OCI-LY3 (cell line): Measurements from ENCODE around the gene ASAH2B.

ENCODE experiments used
- H2AFZ ChIP-seq: fragments of 200-600, 300-600 bp; shearing (Covaris generic); 2 replicates; pipeline ENCODE4 v1.6.0; 2014; ENCODE audit warnings: antibody characterized with exemption, low read depth, low read length
- H3K27ac ChIP-seq: fragments of 200-600, 300-600 bp; sonication (generic); 2 replicates; pipeline ENCODE4 v1.5.1; 2014; ENCODE audit warnings: mild to moderate bottlenecking, low read length, moderate library complexity, mixed read lengths
- H3K27me3 ChIP-seq: fragments of 200-600, 300-600 bp; sonication (generic); 2 replicates; pipeline ENCODE4 v1.6.1; 2014; ENCODE audit warnings: low read depth, low read length, mixed read lengths
- H3K36me3 ChIP-seq: fragments of 200-600, 300-600 bp; sonication (generic); replicated peaks from 2 replicates; pipeline ENCODE3; 2014; ENCODE audit warnings: low read depth, low read length, mixed read lengths
- H3K4me1 ChIP-seq: fragments of 300-600, 200-600 bp; sonication (generic); 2 replicates; pipeline ENCODE4 v1.6.1; 2014; ENCODE audit warnings: low read length, mixed read lengths
- H3K4me2 ChIP-seq: fragments of 200-600, 300-600 bp; sonication (generic); 2 replicates; pipeline ENCODE4 v1.6.1; 2014; ENCODE audit warnings: low read length, mixed read lengths
- H3K4me3 ChIP-seq: fragments of 300-600, 200-600 bp; sonication (generic); 2 replicates; pipeline ENCODE4 v1.5.1; 2014; ENCODE audit warnings: antibody characterized with exemption, mild to moderate bottlenecking, low read length, moderate library complexity
- H3K79me2 ChIP-seq: fragments of 300-600, 200-600 bp; shearing (Covaris generic); 2 replicates; pipeline ENCODE4 v1.6.1; 2014; ENCODE audit warnings: mild to moderate bottlenecking, low read length, mixed read lengths
- H3K9ac ChIP-seq: fragments of 300-600, 200-600 bp; shearing (Covaris generic); 2 replicates; pipeline ENCODE4 v1.6.0; 2014; ENCODE audit warnings: mild to moderate bottlenecking, low read length, moderate library complexity
- H3K9me3 ChIP-seq: fragments of 200-600, 300-600 bp; shearing (Covaris generic); 2 replicates; pipeline ENCODE4 v1.6.1; 2014; ENCODE audit warnings: low read length, mixed read lengths; ENCODE audit not compliant: insufficient read depth
- H4K20me1 ChIP-seq: fragments of 200-600, 300-600 bp; sonication (generic); 2 replicates; pipeline ENCODE4 v1.6.1; 2016; ENCODE audit warnings: low read length, mixed read lengths; ENCODE audit not compliant: insufficient read depth
- CTCF ChIP-seq: fragments of 200-600, 300-600 bp; sonication (generic); IDR thresholded peaks from 2 replicates; pipeline ENCODE4 v1.5.1; 2014; ENCODE audit warnings: antibody characterized with exemption, low read length, low read depth
- EZH2phosphoT487 ChIP-seq: fragments of 200-600 bp; shearing (Covaris generic); IDR thresholded peaks from 2 replicates; pipeline ENCODE4 v1.6.1; 2018; ENCODE audit warnings: antibody characterized with exemption, mixed run types, low read depth

ASAH2B gene

GRCh38 chr10:50799595-50799994, 59.9 kb downstream of the ASAH2B start:
- H3K36me3 ChIP-seq = no peaks in the 10 kb centered on the region
- no peaks in the 10 kb centered on the region for H3K79me2 ChIP-seq
- H3K27me3 ChIP-seq = no peaks in the 10 kb centered on the region
- no peaks in the 10 kb centered on the region for H3K9me3 ChIP-seq
- TF ChIP-seq EZH2phosphoT487 (no peak), CTCF (no peak)
- H4K20me1 ChIP-seq = no peaks in the 10 kb centered on the region
- H3K9ac ChIP-seq = no peak overlapping the region
- H3K4me3 ChIP-seq = no peak overlapping the region
- H3K27ac ChIP-seq = no peak overlapping the region
- no peak overlapping the region for H3K4me2 ChIP-seq
- H3K4me1 ChIP-seq = no peaks in the 10 kb centered on the region
- H2AFZ ChIP-seq = no peak overlapping the region

- TF ChIP-seq CTCF = no peak
- TF ChIP-seq EZH2phosphoT487 = no peak
- Histone ChIP-seq H3K4me2 (no peak overlapping the region), H3K4me1 (no peaks in the 10 kb centered on the region), H4K20me1 (no peaks in the 10 kb centered on the region), H3K9ac (no peak overlapping the region), H3K27ac (no peak overlapping the region), H3K36me3 (no peaks in the 10 kb centered on the region), H3K4me3 (no peak overlapping the region), H3K79me2 (no peaks in the 10 kb centered on the region), H3K27me3 (no peaks in the 10 kb centered on the region), H3K9me3 (no peaks in the 10 kb centered on the region), H2AFZ (no peak overlapping the region)
Observed at GRCh38 chr10:50805981-50806622, 66.4 kb downstream of the ASAH2B start.

DNA sequence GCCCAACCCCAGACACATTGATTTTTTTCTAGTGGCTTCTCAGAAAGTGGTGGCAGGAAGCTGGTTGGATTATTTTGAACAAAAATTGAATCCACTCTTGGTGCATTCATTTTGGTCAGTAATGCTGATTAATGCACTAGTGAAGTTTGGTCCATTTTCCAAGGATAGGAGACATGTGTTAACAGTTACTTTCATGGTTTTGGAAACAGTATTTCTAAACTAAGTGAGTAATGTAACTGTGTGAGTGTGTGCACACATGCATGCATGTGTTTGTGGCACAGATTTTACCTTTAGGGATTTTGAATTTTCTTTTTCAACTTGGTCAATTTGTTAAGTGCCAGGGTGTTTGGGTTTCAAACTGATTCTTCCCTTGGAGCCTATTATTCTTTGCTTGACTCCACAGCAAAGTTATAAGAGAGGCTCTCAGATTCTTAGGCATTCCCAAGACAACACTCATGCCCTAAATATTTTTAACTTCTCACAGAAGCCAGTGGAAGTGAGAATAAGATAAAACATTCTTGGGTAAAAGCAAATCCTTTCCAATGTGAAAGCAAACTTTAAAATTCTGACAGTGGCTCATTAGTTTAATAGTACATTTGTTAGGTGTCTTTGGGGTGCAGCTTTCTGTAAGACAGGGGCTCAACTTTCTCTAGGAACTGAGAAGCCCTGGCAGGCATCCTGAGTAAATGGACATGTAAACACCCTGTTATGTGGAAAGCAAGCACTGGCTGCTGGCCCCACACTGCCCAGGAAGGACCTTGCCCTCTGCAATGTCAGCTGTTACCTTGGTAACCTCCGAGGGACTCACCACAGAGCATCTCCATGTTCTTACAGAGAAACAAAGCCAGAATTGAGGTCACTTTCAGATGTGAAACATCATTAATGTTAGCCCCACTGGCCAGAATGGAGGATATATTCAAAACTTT, 68.4 kb downstream of the ASAH2B start:
- no peak overlapping the region for H3K4me3 ChIP-seq
- no peak overlapping the region for H2AFZ ChIP-seq
- TF ChIP-seq EZH2phosphoT487 (no peak), CTCF (no peak)
- no peaks in the 10 kb centered on the region for H3K36me3 ChIP-seq
- no peaks in the 10 kb centered on the region for H3K9me3 ChIP-seq
- H3K79me2 ChIP-seq = no peaks in the 10 kb centered on the region
- no peak overlapping the region for H3K4me2 ChIP-seq
- no peaks in the 10 kb centered on the region for H3K27me3 ChIP-seq
- no peak overlapping the region for H3K9ac ChIP-seq
- no peak overlapping the region for H3K27ac ChIP-seq
- no peaks in the 10 kb centered on the region for H3K4me1 ChIP-seq
- no peaks in the 10 kb centered on the region for H4K20me1 ChIP-seq
